Measurements from ENCODE around the gene DPEP3. TPM values are rescaled to one million over a fixed set of nuclear protein-coding genes. Genes with fewer than 3 reads are reported as not detected.

DPEP3 gene
- total and polyA plus RNA-seq, 2 experiments from 2014 or later = not detected

GRCh38 chr16:67992661-67993206 is 12.4 kb upstream of the DPEP3 start:
- no peak overlapping the region for H2AFZ ChIP-seq
- H3K4me3 ChIP-seq = no peak overlapping the region
- no peaks in the 10 kb centered on the region for H3K27me3 ChIP-seq (replicated peaks; ENCODE audit: insufficient read depth)
- no peaks in the 10 kb centered on the region for H4K20me1 ChIP-seq (ENCODE audit: insufficient read depth)
- H3K4me1 ChIP-seq (ENCODE audit: insufficient read depth) = no peaks in the 10 kb centered on the region
- H3F3A ChIP-seq (ENCODE audit: insufficient read depth) = no peaks in the 10 kb centered on the region
- no peaks in the 10 kb centered on the region for H3K79me2 ChIP-seq (ENCODE audit: insufficient read depth)
- no peak overlapping the region for H3K27ac ChIP-seq
- H3K4me2 ChIP-seq (ENCODE audit: unreplicated experiment) = peak overlapping the region; percentile 69
- H3K36me3 ChIP-seq (ENCODE audit: low read depth) = no peaks in the 10 kb centered on the region
- WGBS, 2 experiments (ENCODE audit: low coverage in 1 of 2, low lambda C conversion rate in 2 of 2, missing lambda C conversion rate in 2 of 2) = 66 to 69% methylated on average over 16 to 20 of the region's 20 CpGs
- H3K9ac ChIP-seq = no peak overlapping the region
- TF ChIP-seq EZH2 (IDR thresholded peaks at IDR 0.05; ENCODE audit: insufficient read depth, poor library complexity, severe bottlenecking) = no peak
- TF ChIP-seq EZH2phosphoT487 (IDR thresholded peaks at IDR 0.05; ENCODE audit: insufficient read depth, low read depth) = no peak
- no peaks in the 10 kb centered on the region for H3K9me3 ChIP-seq (ENCODE audit: low read depth)
- DNase-seq = no peak
- in situ Hi-C loops (cut with MboI) = no loop called here
- no peaks in the 10 kb centered on the region for H3K9me2 ChIP-seq (ENCODE audit: insufficient read depth)

GRCh38 chr16:67990018-67990386 is 9.7 kb upstream of the DPEP3 start:
- H3K9ac ChIP-seq = no peak overlapping the region
- H3K27me3 ChIP-seq (replicated peaks; ENCODE audit: insufficient read depth) = no peaks in the 10 kb centered on the region
- no peaks in the 10 kb centered on the region for H3K79me2 ChIP-seq (ENCODE audit: insufficient read depth)
- no peak overlapping the region for H3K4me2 ChIP-seq (ENCODE audit: unreplicated experiment)
- no peaks in the 10 kb centered on the region for H3K4me1 ChIP-seq (ENCODE audit: insufficient read depth)
- H3K9me3 ChIP-seq (ENCODE audit: low read depth) = no peaks in the 10 kb centered on the region
- DNase-seq = no peak
- no peaks in the 10 kb centered on the region for H3K36me3 ChIP-seq (ENCODE audit: low read depth)
- H3K4me3 ChIP-seq = no peak overlapping the region
- H3F3A ChIP-seq (ENCODE audit: insufficient read depth) = no peaks in the 10 kb centered on the region
- in situ Hi-C loops (cut with MboI) = no loop called here
- no peak overlapping the region for H3K27ac ChIP-seq
- H2AFZ ChIP-seq = no peak overlapping the region
- TF ChIP-seq EZH2 (IDR thresholded peaks at IDR 0.05; ENCODE audit: insufficient read depth, poor library complexity, severe bottlenecking) (no peak), EZH2phosphoT487 (IDR thresholded peaks at IDR 0.05; ENCODE audit: insufficient read depth, low read depth) (no peak)
- WGBS, 2 experiments (ENCODE audit: low coverage in 1 of 2, low lambda C conversion rate in 2 of 2, missing lambda C conversion rate in 2 of 2) = 75 to 82% methylated on average over 6 of the region's 6 CpGs
- no peaks in the 10 kb centered on the region for H3K9me2 ChIP-seq (ENCODE audit: insufficient read depth)
- no peaks in the 10 kb centered on the region for H4K20me1 ChIP-seq (ENCODE audit: insufficient read depth)

- in situ Hi-C loops (cut with MboI) = no loop called here
- no peaks in the 10 kb centered on the region for H3K79me2 ChIP-seq (ENCODE audit: insufficient read depth)
- H3K9ac ChIP-seq = no peak overlapping the region
- no peaks in the 10 kb centered on the region for H3K9me2 ChIP-seq (ENCODE audit: insufficient read depth)
- H4K20me1 ChIP-seq (ENCODE audit: insufficient read depth) = no peaks in the 10 kb centered on the region
- no peak overlapping the region for H3K4me2 ChIP-seq (ENCODE audit: unreplicated experiment)
- H3K36me3 ChIP-seq (ENCODE audit: low read depth) = no peaks in the 10 kb centered on the region
- no peak overlapping the region for H3K27ac ChIP-seq
- H2AFZ ChIP-seq = no peak overlapping the region
- no peak for TF ChIP-seq EZH2phosphoT487 (IDR thresholded peaks at IDR 0.05; ENCODE audit: insufficient read depth, low read depth)
- TF ChIP-seq EZH2 (IDR thresholded peaks at IDR 0.05; ENCODE audit: insufficient read depth, poor library complexity, severe bottlenecking) = no peak
- H3F3A ChIP-seq (ENCODE audit: insufficient read depth) = no peaks in the 10 kb centered on the region
- 65 to 69% methylated on average over 8 of the region's 8 CpGs for WGBS, 2 experiments (ENCODE audit: low coverage in 1 of 2, low lambda C conversion rate in 2 of 2, missing lambda C conversion rate in 2 of 2)
- no peaks in the 10 kb centered on the region for H3K27me3 ChIP-seq (replicated peaks; ENCODE audit: insufficient read depth)
- DNase-seq = no peak
- H3K9me3 ChIP-seq (ENCODE audit: low read depth) = no peaks in the 10 kb centered on the region
- no peak overlapping the region for H3K4me3 ChIP-seq
- H3K4me1 ChIP-seq (ENCODE audit: insufficient read depth) = no peaks in the 10 kb centered on the region
Measured at GRCh38 chr16:67989322-67990017, 9.2 kb upstream of the DPEP3 start.

GRCh38 chr16:67988675-67989074 is 8.4 kb upstream of the DPEP3 start:
- Histone ChIP-seq H3K9me3 (ENCODE audit: low read depth) (no peaks in the 10 kb centered on the region), H3F3A (ENCODE audit: insufficient read depth) (no peaks in the 10 kb centered on the region), H3K9me2 (ENCODE audit: insufficient read depth) (no peaks in the 10 kb centered on the region), H3K36me3 (ENCODE audit: low read depth) (no peaks in the 10 kb centered on the region), H3K4me2 (ENCODE audit: unreplicated experiment) (no peak overlapping the region), H3K79me2 (ENCODE audit: insufficient read depth) (no peaks in the 10 kb centered on the region), H3K27me3 (replicated peaks; ENCODE audit: insufficient read depth) (no peaks in the 10 kb centered on the region), H2AFZ (no peak overlapping the region), H4K20me1 (ENCODE audit: insufficient read depth) (no peaks in the 10 kb centered on the region), H3K27ac (no peak overlapping the region), H3K4me3 (no peak overlapping the region), H3K4me1 (ENCODE audit: insufficient read depth) (no peaks in the 10 kb centered on the region), H3K9ac (no peak overlapping the region)
- WGBS, 2 experiments (ENCODE audit: low coverage in 1 of 2, low lambda C conversion rate in 2 of 2, missing lambda C conversion rate in 2 of 2) = 69 to 70% methylated on average over 3 of the region's 3 CpGs
- TF ChIP-seq EZH2 (IDR thresholded peaks at IDR 0.05; ENCODE audit: insufficient read depth, poor library complexity, severe bottlenecking) (no peak), EZH2phosphoT487 (IDR thresholded peaks at IDR 0.05; ENCODE audit: insufficient read depth, low read depth) (no peak)
- no peak for DNase-seq
- in situ Hi-C loops (cut with MboI) = no loop called here

Measured in GM23248 (cell line).